CD4-positive, alpha-beta T cell treated with Interleukin-15 for 4 hours (primary cell): ENCODE data around the gene TDRD6.
"Not testable (repeated sequence)": the region's sequence is repeated elsewhere in the genome, so short reads cannot be mapped to it uniquely, and the experiment has no call there.

ENCODE experiments used
- DNase-seq: peaks from one replicate; pipeline ENCODE4 v3.0.0-alpha.2; 2020; ENCODE audit warnings: low spot score

The TDRD6 gene

GRCh38 chr6:46744159-46744725 lies 56.6 kb downstream of the TDRD6 start:
- not testable (repeated sequence) for DNase-seq

DNA sequence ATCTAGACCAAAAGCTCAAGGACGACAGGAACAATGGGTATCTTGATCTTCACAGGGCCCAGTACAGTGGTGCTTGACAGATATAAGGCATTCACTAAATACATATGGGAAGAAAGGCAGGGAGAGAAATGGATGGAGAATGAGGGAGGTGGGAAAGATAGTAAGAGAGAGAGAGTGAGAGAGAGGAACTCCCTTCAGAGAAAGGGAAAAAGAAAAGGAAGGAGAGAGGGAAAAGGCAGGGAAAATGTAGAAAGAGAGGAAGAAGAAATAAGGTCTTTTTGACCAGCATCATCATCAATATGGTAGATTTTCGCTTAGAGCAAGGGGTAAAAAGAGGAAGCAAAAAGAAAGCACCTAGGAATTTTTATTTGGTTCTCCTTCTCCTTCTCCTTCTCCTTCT lies 58.3 kb downstream of the TDRD6 start:
- DNase-seq = no peak

- DNase-seq = no peak
These were observed 59.0 kb downstream of the TDRD6 start, which contains the start of gene ANKRD66 for GRCh38 chr6:46746696-46747095. ANKRD66 (plus strand) TSS chr6:46746933; CDS start chr6:46751949, 5,016 bp downstream.

- no peak for DNase-seq
These were observed 61.3 kb downstream of the TDRD6 start for GRCh38 chr6:46748940-46749503.

DNA sequence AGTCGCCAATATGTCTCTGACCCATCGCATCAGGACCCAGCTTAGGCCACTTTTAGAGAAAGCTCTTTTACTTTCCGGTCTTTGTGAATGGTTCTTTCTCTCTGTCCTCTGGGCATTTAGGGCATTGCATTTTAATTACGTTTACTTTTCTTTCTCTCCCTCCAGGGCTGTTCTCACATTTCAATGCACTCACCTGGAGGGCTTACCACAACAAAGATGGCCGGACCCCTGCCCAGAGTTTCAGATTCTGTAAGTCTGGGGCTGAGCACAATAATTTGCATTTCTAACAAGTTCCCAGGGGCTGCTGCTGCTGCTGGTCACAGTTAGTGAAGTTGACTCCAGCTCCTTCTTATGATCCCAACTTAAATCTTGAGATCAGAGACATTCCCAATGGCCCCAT lies 62.0 kb downstream of the TDRD6 start:
- DNase-seq = no peak

DNA sequence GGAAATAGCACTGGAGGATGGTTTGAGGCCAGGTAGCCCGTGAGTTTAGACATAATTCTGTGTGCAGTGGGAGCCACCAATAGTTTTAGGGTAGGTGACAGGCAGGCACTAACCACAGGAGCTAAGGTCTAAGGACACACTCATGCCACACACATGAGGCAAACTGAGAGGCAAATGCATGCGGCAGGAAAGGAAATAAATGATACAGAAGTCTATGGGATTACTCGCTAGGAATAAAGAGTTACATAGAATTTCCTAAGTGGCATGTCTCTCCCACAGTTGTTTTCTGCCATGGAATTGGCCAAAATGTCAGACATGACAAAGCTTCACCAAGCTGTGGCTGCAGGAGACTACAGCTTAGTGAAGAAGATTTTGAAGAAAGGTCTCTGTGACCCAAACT lies 64.0 kb downstream of the TDRD6 start:
- DNase-seq = no peak
